GM21619 (cell line): ENCODE results near the gene SYNDIG1L.
"Not testable (repeated sequence)": the region's sequence is repeated elsewhere in the genome, so short reads cannot be mapped to it uniquely, and the experiment has no call there.

ENCODE experiments used
- ATAC-seq: cut with Tn5 transposase; IDR thresholded peaks from one replicate; pipeline ENCODE4 v1.9.1; 2021; ENCODE audit not compliant: unreplicated experiment

The SYNDIG1L gene

GRCh38 chr14:74403619-74404417 lies 22.2 kb downstream of the SYNDIG1L start:
- ATAC-seq, result no peak

DNA sequence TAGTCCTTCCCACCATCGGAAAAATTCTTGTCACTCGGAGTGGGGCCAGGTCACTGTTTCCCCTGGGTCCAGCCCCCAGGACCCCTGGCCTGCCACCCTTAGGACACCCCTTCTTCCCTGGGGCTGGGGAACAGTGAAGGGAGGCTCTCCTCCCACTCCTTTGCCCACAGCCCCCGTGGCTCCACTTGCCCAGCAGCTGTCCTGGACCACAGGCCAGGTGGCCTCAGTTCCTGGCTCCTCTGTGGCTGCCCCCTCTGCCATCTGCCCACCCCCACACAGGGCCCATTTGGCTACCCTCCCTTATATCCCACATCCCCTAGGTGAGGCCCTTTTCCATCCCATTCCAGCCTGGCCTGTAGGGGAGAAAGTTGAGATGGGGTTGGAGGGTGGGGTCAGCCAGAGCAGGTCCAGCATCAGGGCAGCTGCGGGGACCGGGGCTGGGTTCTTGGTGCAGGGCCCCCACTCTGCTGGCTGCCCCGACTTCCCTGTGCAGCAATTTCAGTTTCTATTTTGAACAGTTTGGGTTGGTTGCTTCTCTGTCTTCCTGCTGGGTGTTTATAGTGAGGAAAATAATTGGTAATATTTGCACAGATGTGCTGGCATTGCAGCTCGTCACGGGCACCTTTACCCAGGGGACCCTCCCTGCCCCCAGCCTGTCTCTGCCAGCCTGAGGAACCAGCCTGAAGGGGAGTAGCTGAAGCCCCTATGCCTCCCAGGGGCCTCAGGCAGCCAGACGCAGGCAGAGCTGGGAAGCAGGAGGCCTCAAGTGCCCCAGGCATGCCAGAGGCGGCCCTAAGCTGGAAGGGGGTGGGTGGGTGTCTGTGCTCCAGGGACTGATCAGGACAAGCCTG lies 23.4 kb downstream of the SYNDIG1L start:
- no peak for ATAC-seq

GRCh38 chr14:74401504-74402241 lies 24.3 kb downstream of the SYNDIG1L start:
- ATAC-seq, result peak; percentile 84

DNA sequence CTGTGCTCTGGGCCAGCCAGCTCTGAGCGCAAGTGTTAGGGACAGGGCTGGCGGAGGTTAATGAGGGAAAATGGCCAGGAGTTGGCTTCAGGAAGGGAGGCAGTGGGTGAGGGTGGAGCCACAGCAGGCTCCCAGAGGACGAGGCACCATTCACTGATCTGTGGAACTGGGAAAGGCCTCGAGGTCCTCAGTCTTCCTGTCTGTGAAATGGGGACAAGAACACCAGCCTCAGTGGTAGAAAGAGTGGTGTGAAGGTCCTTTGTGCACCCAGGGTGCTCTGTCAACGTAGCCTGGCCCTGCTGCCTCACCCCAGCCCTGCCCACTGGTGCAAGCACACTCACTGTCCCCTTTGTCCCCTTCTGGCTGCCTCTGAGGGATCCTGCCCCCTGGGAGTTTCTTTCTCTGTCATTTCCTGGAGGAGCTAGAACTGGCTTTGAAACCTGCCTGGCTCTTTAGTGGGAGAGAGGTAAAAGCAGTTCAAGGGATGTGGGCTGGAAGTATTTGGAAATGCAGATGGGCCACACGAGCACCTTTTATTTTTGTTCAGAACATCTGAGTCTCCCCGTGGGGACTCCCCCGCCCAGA lies 25.0 kb downstream of the SYNDIG1L start:
- peak; percentile 11 for ATAC-seq

DNA sequence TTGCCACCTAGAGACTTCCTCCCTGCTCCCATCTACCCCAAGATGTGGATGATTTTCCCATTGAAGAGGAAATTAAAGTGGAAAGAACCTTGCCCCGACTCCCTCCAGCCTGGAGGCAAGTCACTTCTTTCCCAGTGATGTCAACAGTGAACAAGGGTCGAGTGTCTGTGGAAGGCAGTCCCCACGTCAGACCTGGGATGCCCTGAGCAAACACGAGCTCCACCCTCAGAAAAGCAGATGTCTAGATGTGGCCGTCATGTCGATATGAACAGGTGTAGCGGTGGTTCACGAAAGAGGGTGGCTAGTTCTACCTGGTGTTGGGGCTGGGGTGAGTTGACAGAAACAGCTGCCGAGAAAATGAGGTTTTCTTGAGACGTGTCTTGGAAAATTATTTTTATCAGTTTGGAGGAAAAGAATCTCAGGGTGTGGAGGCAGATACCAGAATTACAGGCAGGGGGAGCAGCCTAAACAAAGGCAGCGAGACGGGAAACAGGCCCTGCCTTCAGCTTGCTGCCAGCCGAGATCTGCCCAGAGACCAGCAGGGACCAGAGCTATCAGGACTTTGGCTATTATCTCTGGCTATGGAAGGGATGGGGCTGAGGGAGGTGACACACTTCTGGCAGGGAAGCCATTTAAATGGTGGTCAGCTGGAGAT lies 25.9 kb downstream of the SYNDIG1L start:
- no peak for ATAC-seq

- ATAC-seq, result no peak
Observed at GRCh38 chr14:74395094-74395493, 30.9 kb downstream of the SYNDIG1L start.

GRCh38 chr14:74394549-74394948 lies 31.5 kb downstream of the SYNDIG1L start:
- ATAC-seq, result no peak

- no peak for ATAC-seq
Observed at GRCh38 chr14:74392616-74393570, 33.1 kb downstream of the SYNDIG1L start.

DNA sequence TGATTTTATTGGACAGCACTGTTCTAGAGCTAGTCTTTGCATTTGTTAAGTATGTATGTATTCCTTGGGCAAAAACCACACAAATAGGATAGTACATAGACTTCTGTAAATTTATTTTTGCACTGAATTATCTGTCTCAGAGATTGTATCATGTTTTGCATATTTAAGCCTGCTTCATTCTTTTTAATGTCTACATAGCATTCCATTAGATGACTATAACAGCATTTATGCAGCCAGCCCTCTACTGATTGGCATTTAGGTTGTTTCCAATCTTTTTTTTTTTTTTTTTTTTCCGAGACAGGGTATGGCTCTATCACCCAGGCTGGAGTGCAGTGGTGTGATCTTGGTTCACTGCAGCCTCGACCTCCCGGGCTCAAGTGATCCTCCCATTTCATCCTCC lies 34.5 kb downstream of the SYNDIG1L start:
- no peak for ATAC-seq

- not testable (repeated sequence) for ATAC-seq
Observed at GRCh38 chr14:74390505-74390904, 35.5 kb downstream of the SYNDIG1L start.

DNA sequence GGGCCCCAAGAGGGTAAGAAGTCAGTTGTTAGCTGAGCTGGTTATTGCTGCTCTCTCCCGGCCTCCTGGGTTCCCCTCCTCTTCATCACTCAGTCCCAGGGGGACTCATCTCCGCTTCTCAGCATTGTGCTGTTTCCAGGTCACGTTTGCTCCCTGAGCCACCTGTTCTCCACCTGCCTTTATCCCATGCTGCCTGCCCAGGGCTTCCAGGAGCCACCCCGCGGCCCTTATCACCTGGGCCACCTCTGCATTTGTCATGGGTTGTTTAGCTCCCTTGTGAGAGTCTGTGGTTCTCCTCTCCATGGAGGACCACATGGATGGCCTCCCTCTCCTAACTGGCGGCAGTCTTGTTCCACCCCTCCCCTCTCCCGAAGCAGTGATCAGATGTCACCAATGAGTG lies 36.0 kb downstream of the SYNDIG1L start:
- no peak for ATAC-seq

DNA sequence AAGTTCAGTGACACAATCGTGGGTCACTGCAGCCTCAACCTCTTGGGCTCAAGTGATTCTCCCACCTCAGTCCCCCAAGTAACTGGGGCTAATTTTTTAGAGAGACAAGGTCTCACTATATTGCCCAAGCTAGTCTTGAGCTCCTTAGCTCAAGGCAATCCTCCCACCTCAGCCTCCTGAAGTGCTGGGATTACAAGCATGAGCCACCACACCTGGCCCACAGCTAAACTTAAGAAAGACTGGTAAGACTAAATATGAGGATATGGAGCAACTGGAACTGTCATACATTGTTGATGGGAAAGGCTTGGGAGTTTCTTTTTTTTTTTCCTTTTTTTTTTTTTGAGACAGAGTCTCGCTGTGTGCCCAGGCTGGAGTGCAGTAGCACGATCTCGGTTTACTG lies 43.8 kb downstream of the SYNDIG1L start:
- no peak for ATAC-seq

DNA sequence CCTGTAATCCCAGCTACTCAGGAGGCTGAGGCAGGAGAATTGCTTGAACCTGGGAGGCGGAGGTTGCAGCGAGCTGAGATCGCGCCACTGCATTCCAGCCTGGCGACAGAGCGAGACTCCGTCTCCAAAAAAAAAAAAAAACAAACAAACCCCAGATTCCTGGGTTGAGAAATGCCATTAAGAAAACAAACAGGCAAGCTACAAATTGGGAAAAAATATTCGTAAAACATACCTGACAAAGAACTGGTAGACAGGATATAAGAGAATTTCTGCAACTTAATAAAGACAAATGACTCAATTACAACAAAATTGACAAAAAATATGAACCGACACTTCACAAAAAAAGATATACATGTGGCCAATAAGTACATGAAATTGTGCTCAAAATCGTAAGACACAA lies 44.4 kb downstream of the SYNDIG1L start:
- not testable (repeated sequence) for ATAC-seq

GRCh38 chr14:74380845-74381244 lies 45.2 kb downstream of the SYNDIG1L start:
- no peak for ATAC-seq

DNA sequence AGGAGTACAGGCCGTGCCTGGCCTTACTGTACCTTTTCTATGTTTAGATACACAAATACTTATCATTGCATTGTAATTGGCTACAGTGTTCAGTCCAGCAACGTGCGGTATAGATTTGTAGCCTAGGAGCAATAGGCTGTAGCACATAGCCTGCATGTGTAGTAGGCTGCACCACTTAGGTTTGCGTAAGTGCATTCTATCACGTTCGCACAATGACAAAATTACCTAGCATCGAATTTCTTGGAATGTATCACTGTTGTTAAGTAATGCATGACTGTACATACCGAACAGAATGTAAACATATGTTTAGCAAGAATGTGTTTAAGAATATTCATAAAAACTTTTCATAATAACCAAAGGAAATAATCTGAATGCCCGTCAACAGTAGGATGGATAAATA lies 45.8 kb downstream of the SYNDIG1L start:
- no peak for ATAC-seq

DNA sequence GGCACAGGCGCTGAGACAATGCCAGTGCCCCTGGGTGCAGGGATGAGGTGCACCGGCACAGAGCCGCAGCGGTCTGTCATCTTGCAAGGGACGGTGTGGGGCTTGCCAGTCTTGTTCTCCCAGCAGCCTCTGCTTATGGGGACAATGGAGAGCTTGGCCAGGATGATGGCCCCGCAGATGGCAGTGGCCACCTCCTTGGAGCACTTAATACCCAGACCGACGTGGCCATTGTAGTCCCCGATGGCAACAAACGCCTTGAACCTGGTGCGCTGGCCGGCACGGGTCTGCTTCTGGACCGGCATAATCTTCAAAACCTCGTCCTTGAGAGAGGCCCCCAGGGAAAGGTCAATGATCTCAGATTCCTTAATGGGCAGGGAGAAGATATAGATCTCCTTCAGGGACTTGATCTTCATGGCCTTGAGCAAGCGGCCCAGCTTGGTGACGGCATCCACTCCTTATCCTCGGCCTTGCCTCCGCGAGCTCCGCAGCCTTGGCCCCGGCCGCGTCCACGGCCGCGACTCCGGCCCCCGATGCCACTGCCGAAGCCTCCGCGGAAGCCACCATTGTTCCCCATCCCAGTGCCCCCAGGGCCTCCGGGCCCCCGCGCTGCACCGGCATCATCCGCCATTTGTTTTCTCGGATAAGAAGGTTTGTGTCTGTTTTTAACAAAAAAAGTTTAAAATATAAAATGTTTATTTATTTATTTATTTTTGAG lies 47.9 kb downstream of the SYNDIG1L start:
- no peak for ATAC-seq

GRCh38 chr14:74368441-74368840 lies 57.6 kb downstream of the SYNDIG1L start:
- no peak for ATAC-seq

DNA sequence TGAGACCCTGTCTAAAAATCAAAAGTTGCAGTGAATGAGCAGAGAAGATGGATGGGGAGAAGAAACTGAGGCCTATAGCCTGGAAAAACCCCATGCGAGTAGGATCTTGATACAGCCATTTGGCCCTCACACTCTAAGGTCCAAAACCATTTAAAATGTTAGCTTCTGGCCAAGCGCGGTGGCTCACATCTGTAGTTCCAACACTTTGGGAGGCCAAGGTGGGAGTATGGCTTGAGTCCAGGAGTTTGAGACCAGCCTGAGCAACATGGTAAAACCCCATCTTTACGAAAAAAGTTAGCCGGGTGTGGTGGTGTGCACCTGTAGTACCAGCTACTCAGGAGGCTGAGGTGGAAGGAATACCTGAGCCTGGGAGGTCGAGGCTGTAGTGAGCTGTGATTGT lies 58.0 kb downstream of the SYNDIG1L start:
- ATAC-seq, result no peak
